GM10847 (cell line): ENCODE data around the gene CEP164.

Experiments used
- POLR2A ChIP-seq: IDR thresholded peaks from 2 replicates; pipeline ENCODE4 v1.6.1; 2011; ENCODE audit not compliant: insufficient read length; ENCODE audit errors: extremely low read depth

Gene CEP164

DNA sequence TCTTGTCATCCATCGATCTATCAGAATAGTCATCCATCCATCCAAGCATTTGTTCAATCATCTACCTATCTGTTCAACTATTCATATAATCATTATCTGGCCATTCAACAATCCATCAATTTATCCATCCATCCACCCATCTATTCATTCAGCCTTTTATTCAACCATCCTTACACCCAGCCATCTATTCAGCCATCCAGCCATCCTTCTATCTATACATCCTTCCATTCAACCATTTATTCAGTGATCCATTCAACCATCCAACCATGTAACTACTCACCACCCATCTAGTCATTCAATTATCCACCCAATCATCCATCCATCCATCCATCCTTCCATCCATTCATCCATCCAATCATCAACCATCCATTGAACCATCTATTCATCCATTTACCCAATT is 106.8 kb downstream of the CEP164 start:
- TF ChIP-seq POLR2A: no peak

DNA sequence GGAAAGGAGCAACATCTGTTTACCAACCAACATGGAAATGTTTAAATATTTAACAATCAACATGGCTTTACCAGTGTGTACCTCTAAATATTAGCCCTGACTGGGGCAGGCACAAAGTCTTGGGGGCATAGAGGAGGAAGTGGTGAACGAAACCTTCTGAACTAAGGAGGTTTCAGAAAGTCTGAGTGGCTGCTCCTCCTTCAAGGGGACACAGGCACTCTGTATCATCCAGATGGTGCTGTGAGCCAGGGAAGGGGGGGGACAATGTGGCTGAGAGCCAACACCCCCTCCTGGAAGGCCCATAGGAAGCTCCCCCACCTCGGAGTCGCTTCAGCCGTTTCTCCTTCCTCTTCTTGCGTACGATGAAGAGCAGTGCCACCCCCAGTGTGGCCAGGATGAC is 107.7 kb downstream of the CEP164 start:
- no peak for TF ChIP-seq POLR2A

DNA sequence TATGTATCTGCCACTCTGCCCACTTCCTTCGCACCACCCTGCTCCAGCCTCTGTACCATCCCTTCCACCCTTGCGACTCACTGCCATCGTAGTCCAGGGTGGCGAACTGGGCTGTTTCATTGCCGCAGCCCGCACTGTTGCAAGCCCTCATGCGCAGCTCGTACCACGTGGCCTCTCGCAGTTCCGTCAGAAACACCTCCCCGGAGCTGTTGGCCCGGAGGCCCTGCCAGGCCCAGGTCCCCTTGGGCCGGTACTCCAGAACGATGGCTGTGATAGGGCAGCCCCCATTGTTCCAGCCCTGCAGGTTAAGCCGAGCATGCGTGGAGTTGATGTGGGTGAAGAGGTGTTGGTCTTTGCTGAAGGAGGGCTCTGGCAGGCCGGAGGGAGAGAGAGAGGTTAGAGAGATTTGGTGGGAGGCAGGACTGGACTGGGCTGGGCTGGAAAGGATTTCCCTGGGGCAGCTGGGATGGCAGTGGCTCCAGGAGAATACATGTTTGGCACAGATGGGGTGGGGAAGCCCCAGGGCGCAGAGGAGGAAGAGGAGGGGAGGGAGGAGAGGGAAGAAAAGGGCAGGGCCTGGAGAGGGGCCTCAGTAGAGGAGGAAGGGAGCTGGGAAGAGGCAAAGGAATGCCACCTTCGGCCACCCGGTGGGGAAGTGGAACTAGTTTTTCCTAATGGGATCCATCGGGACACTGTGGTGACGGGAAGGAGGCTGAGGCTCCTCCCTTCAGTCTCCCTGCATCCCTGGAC is 109.6 kb downstream of the CEP164 start:
- TF ChIP-seq POLR2A: no peak

DNA sequence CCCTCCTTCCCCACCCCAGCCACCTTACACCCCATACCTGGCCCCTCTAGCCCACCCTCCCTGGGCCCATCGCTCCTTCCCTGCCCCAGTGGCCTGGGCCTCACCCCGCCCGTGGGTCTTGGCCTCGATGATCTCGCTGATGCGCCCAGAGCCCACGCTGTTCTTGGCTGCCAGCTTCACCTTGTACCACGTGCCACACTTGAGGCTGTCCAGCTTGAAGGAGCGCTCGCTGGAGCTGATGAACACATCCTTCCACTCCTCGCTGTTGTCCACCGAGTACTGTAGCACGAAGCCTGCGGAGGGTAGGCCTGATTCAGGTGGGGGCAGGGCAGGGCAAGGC is 110.1 kb downstream of the CEP164 start:
- TF ChIP-seq POLR2A: no peak

DNA sequence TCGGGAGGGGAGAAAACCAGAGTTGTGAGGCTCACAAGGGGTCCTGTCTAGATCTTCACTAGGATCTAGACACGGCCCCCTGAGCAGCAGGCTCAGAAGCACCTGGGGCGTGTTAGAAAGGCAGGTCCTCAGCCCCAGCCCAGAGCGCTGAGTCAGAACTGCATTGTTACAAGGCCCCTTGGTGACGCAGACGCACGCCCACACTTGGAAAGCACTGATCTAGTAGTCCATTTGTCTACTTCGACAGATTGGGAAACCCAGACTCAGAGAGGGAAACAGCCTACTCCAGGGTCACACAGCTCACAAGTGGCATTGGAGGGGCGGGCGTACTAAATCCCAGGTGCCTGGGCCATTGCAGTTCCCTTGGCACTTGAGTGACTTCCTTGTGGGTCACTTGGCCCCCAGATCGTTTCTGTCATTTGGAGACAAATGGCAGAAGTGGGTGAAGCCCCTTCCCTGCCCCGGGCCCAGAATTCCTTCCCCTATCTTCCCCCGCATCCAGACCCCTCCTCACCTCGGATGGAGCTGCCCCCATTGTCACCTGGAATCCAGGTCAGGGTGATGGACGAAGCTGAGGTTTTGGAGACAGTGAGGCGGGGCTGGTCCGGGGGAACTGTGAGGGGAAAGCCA is 110.8 kb downstream of the CEP164 start:
- no peak for TF ChIP-seq POLR2A

DNA sequence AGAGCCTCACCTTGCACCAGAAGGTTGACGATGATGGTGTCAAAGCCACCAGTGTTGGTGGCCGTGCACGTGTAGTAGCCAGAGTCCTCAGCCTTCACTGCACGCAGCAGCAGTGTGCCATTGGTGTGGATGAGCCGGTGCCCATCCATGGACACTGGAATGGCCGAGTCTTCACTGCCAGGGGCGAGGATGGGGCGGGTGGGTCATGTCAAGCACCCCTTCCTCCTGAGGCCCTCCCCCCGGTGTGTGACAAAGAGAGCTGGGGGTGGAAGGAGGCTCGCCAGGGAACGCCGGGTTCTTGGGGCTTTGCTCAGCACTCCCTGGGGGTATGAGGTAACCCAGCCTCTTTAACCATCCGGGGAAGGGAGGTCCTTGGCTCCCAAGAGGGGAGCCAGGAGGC is 111.6 kb downstream of the CEP164 start:
- no peak for TF ChIP-seq POLR2A

DNA sequence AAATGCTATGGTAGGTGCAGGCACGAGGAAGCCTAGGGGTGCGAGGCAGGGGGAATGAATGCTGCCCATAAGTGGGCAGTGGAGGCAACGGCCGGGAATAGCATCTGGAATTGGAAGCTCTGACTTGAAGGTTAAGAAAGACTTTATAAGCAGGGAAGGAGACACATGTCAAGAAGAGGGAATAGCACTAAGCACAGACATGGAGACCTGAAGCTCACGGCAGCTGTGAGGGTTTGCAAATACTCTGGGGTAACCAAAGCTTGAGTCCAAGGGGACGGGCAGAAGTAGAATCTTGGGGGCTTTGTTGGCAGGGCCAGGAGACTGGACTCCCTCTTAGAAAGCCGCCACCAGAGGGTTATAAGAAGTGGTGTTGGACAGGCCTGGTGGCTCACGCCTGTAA is 112.6 kb downstream of the CEP164 start:
- no peak for TF ChIP-seq POLR2A

DNA sequence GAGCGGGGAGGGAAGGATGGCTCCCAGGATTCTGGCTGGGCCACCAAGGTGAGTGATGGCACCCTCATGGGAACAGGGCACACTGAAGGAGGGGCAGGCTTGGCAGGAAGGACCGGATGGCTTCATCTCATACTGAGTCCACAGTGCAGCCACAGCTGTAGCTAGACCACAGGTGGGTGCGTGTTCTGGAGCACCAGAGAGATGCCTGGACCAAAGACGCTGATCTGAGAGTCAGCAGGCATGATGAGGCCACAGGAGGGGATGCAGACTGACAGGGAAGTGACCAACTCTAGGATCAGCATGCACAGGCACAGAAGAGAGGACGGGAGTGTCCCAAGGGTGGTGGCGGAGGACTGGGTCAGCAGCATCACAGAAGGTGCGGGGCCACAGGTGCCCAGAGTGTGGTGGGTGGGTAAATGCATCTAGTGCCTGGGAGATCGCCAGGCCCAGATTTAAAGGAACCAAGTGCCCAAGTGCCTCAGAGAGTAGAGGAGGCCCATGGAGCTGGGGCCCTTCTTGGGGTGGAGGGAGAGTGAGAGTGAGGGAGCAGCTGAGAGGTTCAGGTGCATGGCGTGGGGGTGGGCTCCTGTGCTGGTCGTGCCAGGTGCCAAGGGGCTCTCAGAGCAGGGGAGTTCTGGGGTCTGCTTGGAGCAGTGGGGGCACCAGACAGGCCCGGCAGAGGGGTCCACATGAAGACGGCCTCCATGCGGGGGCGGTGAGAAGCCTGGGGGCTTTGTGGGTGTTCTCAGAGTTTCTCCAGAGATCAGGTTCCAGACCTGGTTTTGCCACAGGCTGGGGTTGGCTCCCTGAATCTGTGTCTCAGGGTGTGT is 113.7 kb downstream of the CEP164 start:
- TF ChIP-seq POLR2A: no peak

DNA sequence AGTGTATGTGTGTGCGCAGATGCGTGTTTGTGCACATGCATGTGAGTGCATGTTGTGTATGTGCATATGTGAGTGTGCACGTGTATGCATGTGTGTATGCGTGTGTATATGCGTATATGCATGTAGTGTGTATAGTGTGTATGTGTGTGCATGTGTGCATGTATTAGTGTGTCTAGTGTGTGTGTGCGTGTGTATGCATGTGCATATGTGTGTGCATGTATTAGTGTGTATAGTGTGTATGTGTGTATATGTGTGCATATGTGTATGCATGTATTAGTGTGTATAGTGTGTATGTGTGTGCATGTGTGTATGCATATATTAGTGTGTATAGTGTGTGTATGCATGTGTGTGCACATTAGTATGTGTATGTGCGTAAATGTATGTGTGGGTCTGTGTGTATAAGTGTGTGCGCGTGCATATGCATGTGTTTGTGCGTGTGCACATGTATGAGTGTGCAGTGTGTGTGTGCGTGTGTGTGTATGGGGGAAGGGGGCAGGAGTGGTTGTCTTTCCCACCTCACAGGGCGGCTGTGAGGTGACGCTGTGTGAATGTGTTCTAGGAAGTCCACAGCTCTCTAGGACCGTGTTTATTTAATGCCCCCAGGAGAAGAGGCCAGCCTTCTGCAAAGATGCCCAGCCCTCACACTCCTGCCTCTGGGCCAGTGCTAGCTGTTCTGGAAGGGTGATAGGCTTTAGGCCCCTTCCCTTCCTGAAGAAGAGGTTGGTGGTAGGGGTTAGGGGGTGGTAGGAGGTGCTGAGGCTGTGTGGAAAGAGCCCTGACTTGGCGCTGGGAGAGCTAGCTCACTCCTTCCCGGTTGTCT is 114.6 kb downstream of the CEP164 start:
- no peak for TF ChIP-seq POLR2A

DNA sequence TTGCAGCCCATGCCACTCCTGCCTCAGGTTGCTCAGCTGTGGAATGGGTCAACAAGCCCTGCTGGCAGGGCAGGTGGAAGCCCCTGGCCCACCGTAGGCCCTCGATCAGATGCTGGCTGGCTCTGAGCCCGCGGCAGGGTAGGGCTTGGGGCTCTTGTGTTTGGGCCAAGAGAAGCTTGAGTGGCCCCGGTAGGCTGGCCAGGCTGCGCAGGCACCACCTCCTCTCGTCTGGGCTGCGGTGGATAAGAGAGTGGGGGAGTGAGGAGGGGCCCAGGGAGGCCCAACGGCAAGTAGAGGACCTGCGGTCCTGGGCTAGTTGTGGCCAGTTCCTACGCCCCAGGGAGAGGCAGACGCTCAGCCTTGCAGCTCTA is 115.2 kb downstream of the CEP164 start:
- TF ChIP-seq POLR2A: no peak

DNA sequence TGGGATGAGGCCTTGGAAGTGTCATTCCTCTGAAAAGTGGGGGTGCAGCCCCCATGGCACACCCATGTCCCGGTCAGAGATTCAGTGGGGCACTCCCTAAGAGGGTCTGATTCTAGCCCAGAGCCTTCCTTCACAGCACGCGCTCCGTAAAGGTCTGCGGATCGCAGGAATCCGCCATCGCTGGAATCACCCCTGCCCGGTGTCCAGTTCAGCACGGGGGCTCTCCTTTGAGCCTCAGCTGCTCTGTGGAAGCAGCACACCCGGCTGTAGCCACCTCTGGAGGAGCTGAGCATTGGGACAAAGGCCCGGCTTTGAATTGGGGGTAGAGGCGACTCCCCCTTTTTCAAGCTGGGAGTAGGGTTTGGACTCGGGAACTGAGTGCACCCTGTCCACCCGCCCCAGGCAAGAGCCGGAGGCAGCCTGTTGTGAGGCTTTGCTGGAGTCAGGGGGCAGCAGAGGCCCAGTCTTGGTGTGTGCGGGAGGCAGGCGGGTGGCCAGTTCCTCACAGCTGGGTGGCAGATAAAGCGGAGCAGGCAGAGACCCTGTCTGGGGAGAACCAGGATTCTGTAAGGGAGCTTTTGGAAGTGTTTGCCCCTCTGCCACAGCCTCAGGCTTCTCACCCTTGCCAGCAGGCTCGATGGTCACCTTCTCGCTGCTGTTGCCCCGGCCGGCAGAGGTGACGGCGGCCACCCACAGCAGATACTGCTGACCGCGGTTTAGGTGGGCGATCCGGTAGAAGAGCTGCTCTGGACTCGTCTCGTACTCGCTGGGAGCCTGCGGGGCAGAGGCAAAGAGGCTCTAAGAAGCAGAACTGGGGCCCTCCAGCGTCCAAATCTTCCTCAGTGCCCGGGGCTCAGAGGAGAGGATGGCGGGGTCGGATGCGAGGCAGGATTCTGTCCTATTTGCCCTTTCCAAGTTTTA is 115.9 kb downstream of the CEP164 start:
- no peak for TF ChIP-seq POLR2A

DNA sequence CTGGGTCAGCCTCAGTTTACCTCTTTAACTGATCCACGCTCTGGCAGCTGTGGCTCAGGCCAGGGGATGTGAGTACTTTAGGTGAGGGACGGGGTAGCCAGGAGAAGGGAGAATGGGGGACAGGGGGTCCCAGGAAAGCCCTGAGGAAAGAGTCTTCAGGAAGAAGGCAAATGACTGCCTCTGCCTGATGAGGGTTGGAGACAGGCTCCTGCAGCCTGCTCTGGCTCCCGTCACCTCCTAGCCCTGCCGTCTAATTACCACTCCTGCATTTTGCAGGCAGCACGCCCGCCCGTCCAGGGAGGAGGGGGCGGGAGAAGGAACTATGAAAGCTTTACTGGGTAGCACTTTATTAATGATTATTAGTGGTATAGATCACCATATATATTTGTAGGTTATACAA is 116.6 kb downstream of the CEP164 start:
- TF ChIP-seq POLR2A: no peak

DNA sequence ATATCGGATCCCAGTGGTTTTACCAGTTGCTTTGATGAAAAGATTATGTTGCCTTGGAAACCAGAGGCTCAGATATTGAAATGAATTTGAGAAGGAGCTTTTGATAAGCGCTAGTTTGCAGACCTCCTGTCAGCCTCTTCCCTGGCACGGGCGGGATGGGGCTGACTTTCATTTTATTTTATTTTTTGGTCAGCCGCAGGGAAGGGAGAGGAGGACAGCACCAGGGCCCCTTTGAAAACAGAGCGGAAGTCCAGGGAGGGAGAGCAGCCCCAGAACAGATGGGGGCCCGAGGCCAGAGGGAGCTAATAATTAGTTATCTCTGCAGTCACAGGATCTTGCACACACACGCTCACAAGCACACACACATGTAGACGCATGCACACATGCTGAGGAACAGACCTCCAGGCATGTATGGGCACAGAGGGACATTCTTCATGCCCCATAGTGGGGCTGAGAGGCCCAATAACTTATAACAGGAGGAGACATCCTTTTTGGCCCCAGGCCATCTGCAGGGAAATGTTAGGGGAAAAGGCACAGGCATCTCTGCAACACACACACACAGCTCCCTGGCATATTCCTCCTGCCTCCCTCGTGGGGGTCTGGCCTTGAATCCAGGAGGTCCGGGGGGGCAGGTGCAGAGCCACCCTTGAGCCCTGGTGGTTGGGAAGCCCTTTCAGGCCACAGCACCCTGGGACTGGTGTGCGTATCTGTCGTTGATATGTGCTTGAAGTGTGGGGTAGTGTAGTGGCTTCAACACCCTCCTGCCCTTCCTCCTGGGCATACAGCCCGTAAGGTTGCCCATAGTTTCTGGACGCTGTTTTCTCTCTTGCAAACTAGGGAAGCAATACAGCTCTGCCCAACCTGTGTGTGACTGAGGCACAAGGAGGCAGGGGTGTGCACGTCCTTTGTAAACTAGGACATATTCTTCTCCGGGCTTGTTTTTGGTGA is 117.3 kb downstream of the CEP164 start:
- no peak for TF ChIP-seq POLR2A
